NCI-H2196 treated with DMSO at 0.1 percent for 48 hours (cell line): Measurements from ENCODE around the gene RIMBP2.
"Not testable (repeated sequence)": the region's sequence is repeated elsewhere in the genome, so short reads cannot be mapped to it uniquely, and the experiment has no call there.

Source experiments
- DNase-seq: peaks from one replicate; lab custom pipeline; 2025; ENCODE audit not compliant: unreplicated experiment; lab: John Stamatoyannopoulos, UW

RIMBP2 gene

GRCh38 chr12:130608831-130609230, 107.3 kb downstream of the RIMBP2 start:
- no peak for DNase-seq

GRCh38 chr12:130608132-130608531, 108.0 kb downstream of the RIMBP2 start:
- no peak for DNase-seq

GRCh38 chr12:130606231-130606630, 109.9 kb downstream of the RIMBP2 start:
- DNase-seq, result no peak

- no peak for DNase-seq
These were observed 112.6 kb downstream of the RIMBP2 start for GRCh38 chr12:130603396-130603965.

GRCh38 chr12:130602251-130602650, 113.8 kb downstream of the RIMBP2 start:
- DNase-seq, result no peak

GRCh38 chr12:130601327-130601726, 114.8 kb downstream of the RIMBP2 start:
- DNase-seq, result no peak

GRCh38 chr12:130596241-130596640, 119.9 kb downstream of the RIMBP2 start:
- DNase-seq, result no peak

- no peak for DNase-seq
These were observed 120.5 kb downstream of the RIMBP2 start for GRCh38 chr12:130595566-130595965.

GRCh38 chr12:130593056-130593455, 123.0 kb downstream of the RIMBP2 start:
- no peak for DNase-seq

GRCh38 chr12:130592641-130593040, 123.5 kb downstream of the RIMBP2 start:
- DNase-seq, result no peak

GRCh38 chr12:130591736-130592135, 124.4 kb downstream of the RIMBP2 start:
- DNase-seq, result no peak

GRCh38 chr12:130590685-130591084, 125.4 kb downstream of the RIMBP2 start:
- no peak for DNase-seq

- no peak for DNase-seq
These were observed 126.4 kb downstream of the RIMBP2 start for GRCh38 chr12:130589540-130590317.

- no peak for DNase-seq
These were observed 127.2 kb downstream of the RIMBP2 start for GRCh38 chr12:130588696-130589539.

GRCh38 chr12:130587966-130588365, 128.1 kb downstream of the RIMBP2 start:
- DNase-seq, result no peak

GRCh38 chr12:130584475-130584874, 131.6 kb downstream of the RIMBP2 start:
- not testable (repeated sequence) for DNase-seq

GRCh38 chr12:130583800-130584199, 132.3 kb downstream of the RIMBP2 start:
- DNase-seq, result no peak

GRCh38 chr12:130583317-130583716, 132.8 kb downstream of the RIMBP2 start:
- no peak for DNase-seq

- no peak for DNase-seq
These were observed 133.8 kb downstream of the RIMBP2 start for GRCh38 chr12:130582286-130582685.

- no peak for DNase-seq
These were observed 134.3 kb downstream of the RIMBP2 start for GRCh38 chr12:130581782-130582181.

GRCh38 chr12:130579231-130579630, 136.9 kb downstream of the RIMBP2 start:
- no peak for DNase-seq

- DNase-seq, result no peak
These were observed 138.7 kb downstream of the RIMBP2 start for GRCh38 chr12:130577351-130577750.
